ENCODE data around the gene PDCL3. TPM values are rescaled to one million over a fixed set of nuclear protein-coding genes. Genes with fewer than 3 reads are reported as not detected.
A peak's percentile ranks its signal among the peaks of the same experiment; 100 is the strongest.

PDCL3 gene
- total RNA-seq, 1 donor from 2014 or later: 35.4 TPM

- Mint-ChIP-seq H3K4me3 (no peak overlapping the region), H3K4me1 (no peaks in the 10 kb centered on the region), H3K27ac (ENCODE audit: unreplicated experiment) (no peak overlapping the region), H3K27me3 (ENCODE audit: low read depth) (no peaks in the 10 kb centered on the region), H3K9me3 (no peaks in the 10 kb centered on the region), H3K36me3 (ENCODE audit: low read depth) (peaks cover 16% of the 10 kb centered on the region)
- no peak for TF ChIP-seq CTCF (conservative IDR thresholded peaks at IDR 0.05)
- no peak for DNase-seq (ENCODE audit: low read depth, low spot score)
Observed at GRCh38 chr2:100571668-100572067, 8.9 kb downstream of the PDCL3 start.

GRCh38 chr2:100577777-100578176, 15.0 kb downstream of the PDCL3 start:
- DNase-seq (ENCODE audit: low read depth, low spot score): no peak
- Mint-ChIP-seq H3K9me3 (no peaks in the 10 kb centered on the region), H3K36me3 (ENCODE audit: low read depth) (peaks cover 10% of the 10 kb centered on the region), H3K27me3 (ENCODE audit: low read depth) (no peaks in the 10 kb centered on the region), H3K4me3 (no peak overlapping the region), H3K27ac (ENCODE audit: unreplicated experiment) (peak overlapping the region; percentile 35), H3K4me1 (peaks cover 5% of the 10 kb centered on the region)
- no peak for TF ChIP-seq CTCF (conservative IDR thresholded peaks at IDR 0.05)

GRCh38 chr2:100580367-100581276, 17.8 kb downstream of the PDCL3 start:
- Mint-ChIP-seq H3K27me3 (ENCODE audit: low read depth) (no peaks in the 10 kb centered on the region), H3K27ac (ENCODE audit: unreplicated experiment) (no peak overlapping the region), H3K9me3 (no peaks in the 10 kb centered on the region), H3K36me3 (ENCODE audit: low read depth) (peaks cover 2% of the 10 kb centered on the region), H3K4me1 (peaks cover 5% of the 10 kb centered on the region), H3K4me3 (no peak overlapping the region)
- no peak for TF ChIP-seq CTCF (conservative IDR thresholded peaks at IDR 0.05)
- no peak for DNase-seq (ENCODE audit: low read depth, low spot score)

- Mint-ChIP-seq H3K4me3 (no peak overlapping the region), H3K36me3 (ENCODE audit: low read depth) (peaks cover 2% of the 10 kb centered on the region), H3K27ac (ENCODE audit: unreplicated experiment) (no peak overlapping the region), H3K9me3 (peaks cover 3% of the 10 kb centered on the region), H3K4me1 (peaks cover 5% of the 10 kb centered on the region), H3K27me3 (ENCODE audit: low read depth) (no peaks in the 10 kb centered on the region)
- no peak for TF ChIP-seq CTCF (conservative IDR thresholded peaks at IDR 0.05)
- no peak for DNase-seq (ENCODE audit: low read depth, low spot score)
Observed at GRCh38 chr2:100581277-100581612, 18.5 kb downstream of the PDCL3 start.

- no peak for TF ChIP-seq CTCF (conservative IDR thresholded peaks at IDR 0.05)
- Mint-ChIP-seq H3K4me1 (peaks cover 5% of the 10 kb centered on the region), H3K27me3 (ENCODE audit: low read depth) (no peaks in the 10 kb centered on the region), H3K36me3 (ENCODE audit: low read depth) (no peaks in the 10 kb centered on the region), H3K4me3 (no peak overlapping the region), H3K9me3 (peaks cover 3% of the 10 kb centered on the region), H3K27ac (ENCODE audit: unreplicated experiment) (no peak overlapping the region)
- DNase-seq (ENCODE audit: low read depth, low spot score): no peak
Observed at GRCh38 chr2:100584816-100585215, 22.0 kb downstream of the PDCL3 start.

All from neural crest cell (in vitro differentiated cells).